Measurements from ENCODE around the gene GOLGA6D. TPM values are rescaled to one million over a fixed set of nuclear protein-coding genes. Genes with fewer than 3 reads are reported as not detected.

The GOLGA6D gene, protein sequence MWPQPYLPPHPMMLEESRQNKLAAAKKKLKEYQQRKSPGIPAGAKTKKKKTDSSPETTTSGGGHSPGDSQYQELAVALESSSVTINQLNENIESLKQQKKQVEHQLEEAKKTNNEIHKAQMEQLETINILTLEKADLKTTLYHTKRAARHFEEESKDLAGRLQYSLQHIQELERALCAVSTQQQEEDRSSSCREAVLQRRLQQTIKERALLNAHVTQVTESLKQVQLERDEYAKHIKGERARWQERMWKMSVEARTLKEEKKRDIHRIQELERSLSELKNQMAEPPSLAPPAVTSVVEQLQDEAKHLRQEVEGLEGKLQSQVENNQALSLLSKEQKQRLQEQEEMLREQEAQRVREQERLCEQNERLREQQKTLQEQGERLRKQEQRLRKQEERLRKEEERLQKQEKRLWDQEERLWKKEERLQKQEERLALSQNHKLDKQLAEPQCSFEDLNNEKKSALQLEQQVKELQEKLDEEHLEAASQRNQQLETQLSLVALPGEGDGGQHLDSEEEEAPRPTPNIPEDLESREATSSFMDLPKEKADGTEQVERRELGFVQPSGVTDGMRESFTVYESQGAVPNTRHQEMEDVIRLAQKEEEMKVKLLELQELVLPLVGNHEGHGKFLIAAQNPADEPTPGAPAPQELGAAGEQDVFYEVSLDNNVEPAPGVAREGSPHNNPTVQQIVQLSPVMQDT
- under 0.01 TPM in 1 of 2 replicates, not detected in the other for total RNA-seq

DNA sequence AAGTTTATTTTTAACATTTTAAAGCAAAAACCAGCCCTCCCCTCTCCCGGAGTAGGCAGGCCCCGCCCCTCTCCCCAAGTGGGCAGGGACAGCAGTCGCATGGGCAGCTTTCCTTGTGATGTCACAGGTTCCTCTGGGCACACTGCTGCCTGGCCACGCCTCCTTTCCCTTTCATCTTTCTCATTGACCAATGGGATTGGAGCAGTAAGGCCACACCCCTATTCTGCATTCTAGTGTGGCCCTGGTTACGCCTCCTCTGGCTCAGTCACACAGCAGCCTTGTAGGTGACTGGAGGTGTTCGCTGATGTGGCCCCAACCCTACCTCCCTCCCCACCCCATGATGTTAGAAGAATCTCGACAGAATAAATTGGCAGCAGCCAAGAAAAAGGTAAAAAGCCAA, at the start of gene GOLGA6D:
GOLGA6D (plus strand) TSS at position 264 of the 400 bp plus-strand sequence; CDS start at position 305, 41 bp downstream.

DNA sequence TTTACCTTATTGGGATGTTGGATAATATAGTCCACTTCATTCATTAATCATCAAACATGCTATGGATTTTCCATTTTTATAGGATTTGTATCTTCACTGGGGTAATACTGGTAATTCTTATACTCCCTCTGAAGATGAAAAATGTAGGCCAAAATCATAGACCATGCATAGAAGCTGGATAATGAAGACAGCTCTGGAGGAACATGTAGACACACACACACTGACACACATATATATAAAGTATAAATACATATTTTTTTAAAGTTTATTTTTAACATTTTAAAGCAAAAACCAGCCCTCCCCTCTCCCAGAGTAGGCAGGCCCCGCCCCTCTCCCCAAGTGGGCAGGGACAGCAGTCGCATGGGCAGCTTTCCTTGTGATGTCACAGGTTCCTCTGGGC, 24.6 kb upstream of the GOLGA6D start, which contains the start of gene GOLGA6C:
GOLGA6C (plus strand) TSS at position 301 of the 400 bp plus-strand sequence. CDS start 265 bp downstream, outside the sequence.

DNA sequence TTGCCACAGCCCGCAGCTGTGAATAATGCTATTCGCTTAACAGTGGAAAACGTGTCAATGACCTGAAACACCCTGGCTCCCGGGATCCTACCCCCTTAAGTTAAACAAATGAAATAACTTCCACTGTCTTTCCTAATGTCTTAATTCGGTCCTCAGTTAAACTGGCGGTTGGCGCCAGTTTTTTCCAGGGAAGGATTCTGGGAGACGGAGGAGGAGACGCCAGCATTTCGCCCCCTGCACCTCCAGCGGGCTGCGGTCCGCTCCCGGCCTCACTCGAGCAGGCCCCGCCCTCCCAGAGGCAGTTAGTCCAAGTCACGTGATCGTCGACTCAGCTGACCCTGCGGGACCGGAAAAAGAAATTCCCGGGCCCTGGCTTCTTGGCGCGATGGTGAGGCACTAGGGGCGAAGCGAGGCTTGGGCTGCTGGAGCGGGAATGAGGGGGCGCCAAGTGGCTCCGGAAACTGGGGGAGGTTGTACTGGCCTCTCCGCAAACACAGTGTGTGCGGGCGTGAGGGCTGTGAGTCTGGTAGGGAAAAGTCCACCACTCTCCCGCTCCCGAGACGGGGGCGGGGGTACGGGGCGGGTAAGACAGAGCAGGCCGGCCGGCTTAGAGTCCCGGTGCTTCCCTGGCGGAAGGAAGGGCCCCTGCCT, 53.2 kb downstream of the GOLGA6D start, which contains the start of gene COMMD4:
COMMD4 (plus strand) TSS at position 359 of the 651 bp plus-strand sequence; CDS start at position 386, 27 bp downstream.

Other genes starting within 250 kb of the GOLGA6D start
- 4.1 and 8.0 TPM in 2 replicates for gene C15orf39, start 81.0 kb upstream of the GOLGA6D start, total RNA-seq
- not detected in 2 replicates for gene GOLGA6C, start 24.5 kb upstream of the GOLGA6D start, total RNA-seq
- gene COMMD4, start 53.2 kb downstream of the GOLGA6D start, total RNA-seq = 80.5 and 86.0 TPM in 2 replicates
- gene NEIL1, start 64.2 kb downstream of the GOLGA6D start, total RNA-seq = 11.9 and 12.5 TPM in 2 replicates
- 109 and 119 TPM in 2 replicates for gene MAN2C1, start 85.8 kb downstream of the GOLGA6D start, total RNA-seq
- 28.0 and 30.6 TPM in 2 replicates for gene SIN3A, start 168.9 kb downstream of the GOLGA6D start, total RNA-seq